Peyer's patch (tissue), 4 donors: ENCODE results near the gene C1orf94.

Source experiments
- POLR2A ChIP-seq, 2 donors: fragments of 450-650 bp; IDR thresholded peaks; one replicate each; pipeline ENCODE4 v1.5.1; 2017; ENCODE audit warnings: antibody characterized with exemption in 2 of 2, mild to moderate bottlenecking in 2 of 2, moderate library complexity in 2 of 2
- TF ChIP-seq, protein P1 (sequence below), 6 experiments: fragments of 450-650 bp in 4 of 6; fragments of 200-600 bp in 2 of 6; sonication (generic) in 1 of 6; IDR thresholded peaks; one replicate each; pipeline ENCODE4 v1.5.1; 2017 to 2019; ENCODE audit warnings: antibody characterized with exemption in 6 of 6, mild to moderate bottlenecking in 3 of 6, moderate library complexity in 1 of 6

DNA sequence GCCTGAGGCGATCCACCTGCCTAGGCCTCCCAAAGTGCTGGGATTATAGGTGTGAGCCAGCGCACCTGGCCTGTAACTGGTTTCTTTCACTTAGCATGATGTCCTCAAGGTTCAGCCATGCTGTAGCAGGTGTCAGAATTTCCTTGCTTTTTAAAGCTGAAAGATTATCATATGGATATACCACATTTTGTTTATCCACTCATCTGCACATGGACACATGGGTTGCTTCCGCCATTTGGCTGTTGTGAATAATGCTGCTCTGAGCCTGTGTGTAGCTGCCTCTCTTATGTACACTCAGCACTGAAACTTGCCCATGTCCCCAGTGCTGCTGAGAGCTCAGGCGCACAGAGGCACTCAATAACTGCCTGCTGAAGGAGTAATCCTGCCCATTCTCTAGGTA is 23.5 kb upstream of the C1orf94 start:
- TF ChIP-seq, protein P1, sequence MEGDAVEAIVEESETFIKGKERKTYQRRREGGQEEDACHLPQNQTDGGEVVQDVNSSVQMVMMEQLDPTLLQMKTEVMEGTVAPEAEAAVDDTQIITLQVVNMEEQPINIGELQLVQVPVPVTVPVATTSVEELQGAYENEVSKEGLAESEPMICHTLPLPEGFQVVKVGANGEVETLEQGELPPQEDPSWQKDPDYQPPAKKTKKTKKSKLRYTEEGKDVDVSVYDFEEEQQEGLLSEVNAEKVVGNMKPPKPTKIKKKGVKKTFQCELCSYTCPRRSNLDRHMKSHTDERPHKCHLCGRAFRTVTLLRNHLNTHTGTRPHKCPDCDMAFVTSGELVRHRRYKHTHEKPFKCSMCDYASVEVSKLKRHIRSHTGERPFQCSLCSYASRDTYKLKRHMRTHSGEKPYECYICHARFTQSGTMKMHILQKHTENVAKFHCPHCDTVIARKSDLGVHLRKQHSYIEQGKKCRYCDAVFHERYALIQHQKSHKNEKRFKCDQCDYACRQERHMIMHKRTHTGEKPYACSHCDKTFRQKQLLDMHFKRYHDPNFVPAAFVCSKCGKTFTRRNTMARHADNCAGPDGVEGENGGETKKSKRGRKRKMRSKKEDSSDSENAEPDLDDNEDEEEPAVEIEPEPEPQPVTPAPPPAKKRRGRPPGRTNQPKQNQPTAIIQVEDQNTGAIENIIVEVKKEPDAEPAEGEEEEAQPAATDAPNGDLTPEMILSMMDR (IDR thresholded peaks at IDR 0.05): no peak
- no peak for TF ChIP-seq POLR2A (IDR thresholded peaks at IDR 0.05)
